Activated CD4-positive, alpha-beta T cell treated with anti-CD3 and anti-CD28 coated beads, Interleukin-10, Interleukin-2, amounts not matched to agents 100 ng/mL and 50 ng/mL, durations not matched to agents 16 hours and 8 hours (primary cell): ENCODE results near the gene PLXDC1.

Source experiments
- DNase-seq: peaks from one replicate; pipeline ENCODE4 v3.0.0-alpha.2; 2020

The PLXDC1 gene

DNA sequence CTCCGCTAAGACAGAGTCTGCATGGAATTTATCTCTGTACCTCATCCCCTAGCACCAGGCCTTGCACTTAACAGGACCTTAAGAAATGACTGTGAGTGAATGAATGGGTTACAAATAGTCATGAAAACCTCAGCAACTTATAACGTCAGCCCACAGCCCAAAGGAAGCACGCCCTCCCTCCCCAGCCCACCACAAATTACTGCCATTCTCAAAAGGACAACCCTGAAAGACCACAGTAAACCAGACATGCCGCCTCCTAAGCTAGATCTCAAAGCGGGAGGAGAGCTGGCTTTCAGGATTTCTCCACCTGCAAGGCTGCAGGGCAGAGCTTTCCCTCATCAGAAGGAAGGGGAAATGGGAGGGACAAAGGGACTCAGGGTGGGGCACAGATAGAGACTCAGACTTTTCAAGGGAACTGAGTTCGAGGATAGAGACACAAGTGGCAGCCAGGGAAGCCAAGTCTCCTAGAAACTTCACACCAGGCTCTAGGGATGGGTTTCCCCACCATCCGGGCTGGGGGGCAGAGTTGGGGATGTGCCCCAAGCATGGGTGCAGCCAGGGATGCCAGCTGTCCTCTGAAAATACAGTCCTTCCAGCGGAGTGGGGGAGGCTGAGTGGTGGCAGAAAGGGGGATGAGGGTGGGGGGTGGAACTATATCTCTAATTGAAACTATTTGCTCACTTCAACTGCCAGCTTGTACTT lies 56.7 kb downstream of the PLXDC1 start:
- DNase-seq = peak; percentile 14

GRCh38 chr17:39092692-39093230 lies 58.7 kb downstream of the PLXDC1 start:
- no peak for DNase-seq

GRCh38 chr17:39090908-39091665 lies 60.4 kb downstream of the PLXDC1 start:
- DNase-seq = no peak

- DNase-seq = no peak
These were observed 61.0 kb downstream of the PLXDC1 start for GRCh38 chr17:39090400-39090799.

DNA sequence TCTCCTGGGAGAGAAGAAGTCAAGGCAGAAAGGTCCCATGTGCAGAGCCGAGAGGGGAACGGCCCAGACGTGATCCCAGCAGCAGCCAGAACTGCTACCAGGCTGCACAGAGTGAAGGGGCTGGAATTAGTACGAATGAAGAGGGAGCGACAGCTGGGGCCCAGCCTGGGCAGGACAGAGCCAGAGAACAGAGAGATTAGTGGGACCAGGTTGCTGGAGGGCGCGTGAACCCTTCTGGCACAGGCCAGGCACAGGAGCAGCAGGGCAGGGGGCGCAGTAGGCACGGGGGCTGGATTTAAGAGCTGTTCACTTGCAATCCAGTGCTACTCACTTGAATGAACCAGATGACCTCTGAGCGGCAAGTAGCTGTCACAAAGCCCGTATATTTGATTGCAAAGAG lies 66.9 kb downstream of the PLXDC1 start:
- no peak for DNase-seq

DNA sequence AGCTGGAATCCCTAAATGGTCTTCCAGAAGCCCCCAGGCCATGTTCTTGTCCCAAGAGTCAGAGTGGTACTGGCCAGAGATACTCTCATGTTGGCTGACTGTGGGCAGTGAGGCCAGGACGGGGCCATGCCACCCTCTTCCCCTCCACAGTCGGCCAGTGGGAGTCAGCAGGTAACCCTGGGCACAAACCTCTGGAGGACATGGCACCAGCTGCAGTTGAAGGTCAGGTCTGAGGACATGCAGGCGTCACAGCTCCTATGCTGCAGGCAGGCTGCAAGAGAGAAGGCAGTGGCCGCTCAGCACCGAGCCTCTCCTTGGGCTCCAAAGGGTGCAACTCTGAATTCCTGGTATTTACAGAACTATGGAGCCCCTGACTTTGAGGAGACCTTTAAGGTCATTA lies 68.2 kb downstream of the PLXDC1 start:
- DNase-seq = no peak

DNA sequence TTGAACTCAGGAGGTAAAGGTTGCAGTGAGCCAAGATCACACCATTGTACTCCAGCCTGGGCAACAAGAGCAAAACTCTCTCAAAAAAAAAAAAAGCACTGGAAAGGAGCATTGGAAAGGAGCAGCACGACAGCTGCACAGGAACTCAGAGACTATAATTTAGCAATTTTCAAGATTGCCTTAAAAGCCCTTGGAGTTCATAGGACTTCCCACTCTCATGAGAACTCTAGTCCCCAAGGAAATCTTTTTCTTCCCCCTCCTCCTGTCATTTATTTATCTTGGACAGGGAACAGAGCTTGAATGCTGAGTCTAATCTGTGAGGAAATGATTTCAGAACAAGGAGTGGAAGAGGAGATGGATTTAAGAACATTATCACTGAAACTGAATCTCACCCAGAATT lies 69.0 kb downstream of the PLXDC1 start:
- DNase-seq = no peak

DNA sequence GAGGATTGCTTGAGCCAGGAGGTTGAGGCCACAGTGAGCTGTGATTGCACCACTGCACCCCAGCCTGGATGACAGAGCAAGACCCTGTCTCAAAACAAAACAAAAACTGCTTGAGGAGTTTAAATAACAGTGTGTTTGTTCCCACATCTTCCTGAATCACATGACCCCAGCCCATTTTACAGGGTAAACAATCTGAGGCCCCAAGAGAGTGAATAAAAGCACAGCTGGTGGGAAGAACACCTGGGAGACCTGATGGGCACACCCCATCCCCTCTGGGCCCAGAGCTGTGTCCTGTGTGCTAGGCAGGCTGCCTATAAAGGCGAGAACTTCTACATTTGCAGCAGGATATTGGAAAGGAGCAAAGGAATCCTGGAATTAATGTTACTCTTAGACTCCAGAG lies 69.6 kb downstream of the PLXDC1 start:
- DNase-seq = no peak

GRCh38 chr17:39080421-39081078 lies 70.9 kb downstream of the PLXDC1 start:
- no peak for DNase-seq

DNA sequence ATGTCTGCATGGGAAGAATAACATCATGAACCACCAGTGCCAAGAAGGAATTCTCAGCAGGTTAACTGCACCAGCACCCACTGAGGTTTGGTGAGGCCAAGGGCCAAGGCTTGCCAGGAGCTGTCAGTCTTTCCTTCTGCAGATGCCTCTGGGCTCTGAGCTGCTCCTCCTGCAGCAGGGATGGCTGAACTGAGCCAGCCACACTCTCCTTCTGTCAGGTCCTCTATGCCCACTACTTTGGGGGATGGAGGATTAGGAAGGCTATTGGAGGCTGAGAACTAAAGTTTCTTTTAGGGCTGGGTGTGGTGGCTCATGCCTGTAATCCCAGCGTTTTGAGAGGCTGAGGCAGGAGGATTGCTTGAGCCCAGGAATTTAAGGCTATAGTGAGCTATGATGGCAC lies 71.6 kb downstream of the PLXDC1 start:
- DNase-seq = no peak

- DNase-seq = no peak
These were observed 73.6 kb downstream of the PLXDC1 start for GRCh38 chr17:39077866-39078265.

DNA sequence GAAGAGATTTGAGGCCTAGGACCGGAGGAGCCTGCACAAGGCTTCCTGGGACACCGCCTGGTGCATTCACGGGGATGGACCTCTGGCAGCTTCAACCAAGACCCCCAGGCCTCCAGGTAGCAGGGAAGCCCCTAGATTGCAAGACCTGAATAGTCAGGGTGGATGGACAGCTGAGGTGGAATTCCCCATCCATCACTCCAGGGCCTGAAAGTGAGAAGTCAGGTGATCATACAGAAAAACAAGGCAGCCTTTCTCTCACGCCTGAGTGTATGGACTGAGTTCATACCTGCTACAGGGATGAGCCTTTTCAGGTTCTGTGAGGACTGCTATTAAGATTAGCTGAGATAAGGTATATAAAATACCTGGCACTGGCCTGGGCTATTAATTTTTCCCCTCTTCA lies 74.2 kb downstream of the PLXDC1 start:
- DNase-seq = no peak

DNA sequence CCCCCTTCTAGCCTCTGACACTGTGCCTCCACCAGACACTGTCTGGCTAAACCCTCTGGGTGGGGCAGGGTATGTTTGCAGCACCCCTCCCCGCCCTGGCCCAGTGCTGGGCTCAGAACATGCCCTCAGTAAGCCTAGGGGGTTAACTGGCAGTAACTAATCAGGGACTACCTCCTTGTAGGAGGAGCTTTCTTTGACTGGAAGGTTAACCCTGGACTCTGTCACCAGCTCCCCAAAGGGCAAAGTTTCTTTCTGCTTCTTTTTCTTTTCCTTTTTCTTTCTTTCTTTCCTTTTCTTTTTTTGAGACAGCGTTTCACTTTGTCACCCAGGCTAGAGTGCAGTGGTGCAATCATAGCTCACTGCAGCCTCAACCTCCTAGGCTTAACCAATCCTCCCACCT lies 76.8 kb downstream of the PLXDC1 start:
- DNase-seq = no peak

DNA sequence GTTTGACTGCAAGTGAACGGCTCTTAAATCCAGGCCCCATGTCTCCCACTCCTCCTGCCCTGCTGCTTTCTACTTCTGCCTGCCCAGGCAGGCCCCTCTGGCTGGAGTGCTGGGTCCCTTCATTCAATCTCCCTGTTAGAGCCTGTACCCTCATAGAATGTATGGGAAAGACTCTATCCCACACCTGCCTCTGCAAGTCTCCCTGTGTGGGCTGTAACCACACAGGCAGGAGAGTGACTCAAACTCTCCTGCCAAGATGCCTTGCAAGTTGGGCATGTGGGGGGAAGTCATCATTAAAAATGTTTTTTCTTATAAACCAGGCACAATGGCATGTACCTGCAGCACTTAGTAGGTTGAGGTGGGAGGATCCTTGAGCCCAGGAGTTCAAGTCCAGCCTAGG lies 77.5 kb downstream of the PLXDC1 start:
- DNase-seq = no peak

GRCh38 chr17:39073353-39073752 lies 78.1 kb downstream of the PLXDC1 start:
- DNase-seq = no peak

GRCh38 chr17:39071573-39071972 lies 79.9 kb downstream of the PLXDC1 start:
- no peak for DNase-seq

DNA sequence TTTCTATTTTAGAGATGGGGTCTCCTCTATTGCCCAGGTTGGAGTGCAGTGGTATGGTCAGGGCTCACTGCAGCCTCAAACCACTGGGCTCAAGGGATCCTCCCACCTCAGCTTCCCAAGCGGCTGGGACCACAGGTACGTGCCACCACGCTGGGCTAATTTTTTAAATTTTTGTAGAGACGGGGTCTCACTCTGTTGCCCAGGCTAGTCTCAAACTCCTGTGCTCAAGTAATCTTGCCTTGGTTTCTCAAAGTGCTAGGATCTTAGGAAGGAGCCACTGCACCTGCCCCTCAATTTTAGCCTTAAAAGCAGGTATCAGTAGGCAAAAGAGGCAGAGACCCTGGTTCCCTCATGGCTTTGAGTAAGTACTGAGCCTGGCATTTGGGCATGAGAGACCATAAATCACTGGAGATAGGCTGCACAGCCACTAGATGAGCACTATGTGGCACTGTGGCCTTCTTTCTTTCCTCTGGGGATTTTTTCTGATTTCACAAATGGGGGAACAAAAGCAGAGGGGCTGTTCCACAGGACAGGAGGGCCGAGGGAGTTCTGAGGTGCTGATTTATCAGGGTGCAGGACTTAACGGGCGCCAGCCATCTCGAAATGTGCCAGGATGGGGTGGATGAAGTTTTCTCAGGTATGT lies 82.2 kb downstream of the PLXDC1 start:
- DNase-seq = peak; percentile 34

DNA sequence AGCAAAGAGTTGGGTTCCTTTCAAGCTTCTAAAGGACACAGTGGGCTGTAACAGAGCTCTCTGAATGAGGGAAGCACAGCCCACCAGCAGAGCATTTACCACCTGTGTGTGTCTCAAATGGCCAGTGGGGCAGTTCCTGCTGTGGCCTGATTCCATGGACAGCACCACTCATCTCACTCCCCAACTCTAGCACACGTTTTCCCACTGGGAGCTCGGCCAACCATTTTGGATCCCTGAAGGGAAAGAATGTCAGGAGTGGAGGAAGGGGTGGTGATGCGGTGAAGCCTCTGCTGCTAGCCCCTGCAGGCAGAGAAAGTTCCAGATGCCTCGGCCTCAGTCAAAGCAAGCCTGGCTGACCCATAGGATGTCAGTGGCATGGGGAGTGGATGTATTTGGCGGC lies 86.6 kb downstream of the PLXDC1 start:
- DNase-seq = no peak

GRCh38 chr17:39064374-39064773 lies 87.1 kb downstream of the PLXDC1 start:
- DNase-seq = no peak

GRCh38 chr17:39063681-39064069 lies 87.8 kb downstream of the PLXDC1 start:
- no peak for DNase-seq

GRCh38 chr17:39062846-39063680 lies 88.4 kb downstream of the PLXDC1 start:
- no peak for DNase-seq

GRCh38 chr17:39058524-39058923 lies 92.9 kb downstream of the PLXDC1 start:
- DNase-seq = no peak
